Measurements from ENCODE around the gene SAFB. TPM values are rescaled to one million over a fixed set of nuclear protein-coding genes. Genes with fewer than 3 reads are reported as not detected.

Gene SAFB
- total RNA-seq, 1 experiment from 2014 or later: 143 TPM

DNA sequence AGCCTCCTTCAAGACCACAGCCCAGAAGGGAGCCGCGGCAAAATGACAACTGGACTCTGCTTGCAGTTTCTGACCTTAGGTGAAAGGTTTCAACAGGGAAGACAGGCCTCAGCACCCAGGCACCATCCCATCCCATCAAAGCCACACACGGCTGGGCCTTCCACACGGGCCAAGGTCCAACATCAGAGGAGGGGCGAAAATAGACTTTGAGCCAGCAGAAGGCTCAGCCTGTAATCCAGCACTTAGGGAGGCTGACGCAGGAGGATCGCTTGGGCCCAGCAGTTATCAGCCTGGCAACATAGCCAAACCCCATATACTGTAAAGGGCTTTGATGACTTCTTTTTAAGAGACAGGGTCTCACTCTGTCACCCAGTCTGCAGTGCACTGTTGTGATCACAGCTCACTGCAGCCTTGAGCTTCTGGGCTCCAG is 28.3 kb upstream of the SAFB start (continued):
- TF ChIP-seq, protein P1, sequence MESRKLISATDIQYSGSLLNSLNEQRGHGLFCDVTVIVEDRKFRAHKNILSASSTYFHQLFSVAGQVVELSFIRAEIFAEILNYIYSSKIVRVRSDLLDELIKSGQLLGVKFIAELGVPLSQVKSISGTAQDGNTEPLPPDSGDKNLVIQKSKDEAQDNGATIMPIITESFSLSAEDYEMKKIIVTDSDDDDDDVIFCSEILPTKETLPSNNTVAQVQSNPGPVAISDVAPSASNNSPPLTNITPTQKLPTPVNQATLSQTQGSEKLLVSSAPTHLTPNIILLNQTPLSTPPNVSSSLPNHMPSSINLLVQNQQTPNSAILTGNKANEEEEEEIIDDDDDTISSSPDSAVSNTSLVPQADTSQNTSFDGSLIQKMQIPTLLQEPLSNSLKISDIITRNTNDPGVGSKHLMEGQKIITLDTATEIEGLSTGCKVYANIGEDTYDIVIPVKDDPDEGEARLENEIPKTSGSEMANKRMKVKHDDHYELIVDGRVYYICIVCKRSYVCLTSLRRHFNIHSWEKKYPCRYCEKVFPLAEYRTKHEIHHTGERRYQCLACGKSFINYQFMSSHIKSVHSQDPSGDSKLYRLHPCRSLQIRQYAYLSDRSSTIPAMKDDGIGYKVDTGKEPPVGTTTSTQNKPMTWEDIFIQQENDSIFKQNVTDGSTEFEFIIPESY (IDR thresholded peaks at IDR 0.05; ENCODE audit: extremely low read depth, insufficient replicate concordance, low read length): no peak
- no peak for TF ChIP-seq ZNF274 (IDR thresholded peaks at IDR 0.05; ENCODE audit: low read depth, low read length)
- no peak for TF ChIP-seq SIN3A (IDR thresholded peaks at IDR 0.05; ENCODE audit: low read depth)
- no peak for TF ChIP-seq EZH2phosphoT487 (IDR thresholded peaks at IDR 0.05; ENCODE audit: borderline replicate concordance)
- no peak for TF ChIP-seq ELF1 (IDR thresholded peaks at IDR 0.05; ENCODE audit: borderline replicate concordance, low read depth)
- no peak for TF ChIP-seq SRF (IDR thresholded peaks at IDR 0.05; ENCODE audit: low read depth)
- TF ChIP-seq EGR1 (IDR thresholded peaks at IDR 0.05; ENCODE audit: low read depth): no peak

DNA sequence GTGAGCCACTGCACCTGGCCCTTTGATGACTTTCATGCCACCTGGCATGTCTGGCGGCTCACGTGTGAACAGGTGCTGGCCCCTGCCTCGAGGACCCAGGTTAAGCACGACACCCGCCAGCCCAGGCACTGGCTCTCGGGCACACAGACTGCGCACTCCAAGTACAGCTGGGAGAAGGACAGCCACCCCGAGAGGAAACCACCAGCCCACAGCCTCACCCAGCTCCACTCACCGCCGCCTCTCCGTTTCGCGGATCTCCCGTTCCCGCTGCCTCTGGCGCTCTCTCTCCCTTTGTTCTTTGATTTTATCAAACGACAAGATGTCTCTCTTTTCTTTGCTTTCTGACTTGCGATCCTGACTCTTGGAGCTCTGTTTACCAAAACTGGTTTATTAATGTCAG is 27.8 kb upstream of the SAFB start:
- POLR2A ChIA-PET: no interaction called here
- no peaks in the 10 kb centered on the region for H3K9me2 ChIP-seq (ENCODE audit: insufficient read depth)
- H3K27ac ChIP-seq (ENCODE audit: low read depth, low read length): no peak overlapping the region
- DNase-seq (ENCODE audit: low read depth, low spot score): no peak
- no peak overlapping the region for H2AFZ ChIP-seq (ENCODE audit: low read depth, low read length, poor library complexity, severe bottlenecking)
- intact Hi-C loops (cut with micrococcal nuclease): no loop called here
- H3K36me3 ChIP-seq (ENCODE audit: control insufficient read depth in 1 of 2, insufficient read depth in 2 of 2, low read length in 2 of 2): peaks cover 74 to 77% of the 10 kb centered on the region in 2 experiments; a peak in 3 of 4 replicates
- peaks cover 42% of the 10 kb centered on the region; the same call in 1 of the 2 replicates for H3K79me2 ChIP-seq (ENCODE audit: insufficient read depth, low read length)
- CTCF ChIA-PET: no interaction called here
- no TSS peak for BruUV-seq (replicated peaks)
- no peaks in the 10 kb centered on the region for H3K9me3 ChIP-seq (ENCODE audit: control insufficient read depth in 1 of 2, insufficient read depth in 1 of 2, low read depth in 1 of 2, low read length in 2 of 2)
- no peak overlapping the region for H3K4me2 ChIP-seq (ENCODE audit: low read length)
- no peaks in the 10 kb centered on the region for H3K27me3 ChIP-seq (ENCODE audit: insufficient read depth, low read length)
- RAD21 ChIA-PET (ENCODE audit: low non-redundant PET in 1 of 2, low total read pairs in 2 of 2, uncharacterized antibody in 2 of 2, unreplicated experiment in 2 of 2): no interaction called here
- H4K20me1 ChIP-seq (ENCODE audit: insufficient read depth): no peaks in the 10 kb centered on the region
- H3K4me1 ChIP-seq (ENCODE audit: control insufficient read depth in 1 of 2, insufficient read depth in 2 of 2, low read length in 2 of 2): no peaks in the 10 kb centered on the region
- H3K9ac ChIP-seq (ENCODE audit: low read length): no peak overlapping the region
- H3K4me3 ChIP-seq (replicated peaks in 1 of 2; ENCODE audit: low read depth in 1 of 2, low read length in 2 of 2): no peak overlapping the region
- ATAC-seq: no peak
- TF ChIP-seq RAD21 (IDR thresholded peaks at IDR 0.05; ENCODE audit: low read depth): no peak
- TF ChIP-seq FOSL1 (IDR thresholded peaks at IDR 0.05; ENCODE audit: low read depth): no peak
- TF ChIP-seq YY1 (IDR thresholded peaks at IDR 0.05; ENCODE audit: extremely low read depth, insufficient replicate concordance, low read depth, low read length): no peak
- TF ChIP-seq JUND (IDR thresholded peaks at IDR 0.05): no peak
- TF ChIP-seq POLR2A (IDR thresholded peaks at IDR 0.05; ENCODE audit: borderline replicate concordance, extremely low read depth, insufficient read depth, insufficient read length): no peak
- no peak for TF ChIP-seq EZH2phosphoT487 (IDR thresholded peaks at IDR 0.05; ENCODE audit: borderline replicate concordance)
- TF ChIP-seq, protein P2, sequence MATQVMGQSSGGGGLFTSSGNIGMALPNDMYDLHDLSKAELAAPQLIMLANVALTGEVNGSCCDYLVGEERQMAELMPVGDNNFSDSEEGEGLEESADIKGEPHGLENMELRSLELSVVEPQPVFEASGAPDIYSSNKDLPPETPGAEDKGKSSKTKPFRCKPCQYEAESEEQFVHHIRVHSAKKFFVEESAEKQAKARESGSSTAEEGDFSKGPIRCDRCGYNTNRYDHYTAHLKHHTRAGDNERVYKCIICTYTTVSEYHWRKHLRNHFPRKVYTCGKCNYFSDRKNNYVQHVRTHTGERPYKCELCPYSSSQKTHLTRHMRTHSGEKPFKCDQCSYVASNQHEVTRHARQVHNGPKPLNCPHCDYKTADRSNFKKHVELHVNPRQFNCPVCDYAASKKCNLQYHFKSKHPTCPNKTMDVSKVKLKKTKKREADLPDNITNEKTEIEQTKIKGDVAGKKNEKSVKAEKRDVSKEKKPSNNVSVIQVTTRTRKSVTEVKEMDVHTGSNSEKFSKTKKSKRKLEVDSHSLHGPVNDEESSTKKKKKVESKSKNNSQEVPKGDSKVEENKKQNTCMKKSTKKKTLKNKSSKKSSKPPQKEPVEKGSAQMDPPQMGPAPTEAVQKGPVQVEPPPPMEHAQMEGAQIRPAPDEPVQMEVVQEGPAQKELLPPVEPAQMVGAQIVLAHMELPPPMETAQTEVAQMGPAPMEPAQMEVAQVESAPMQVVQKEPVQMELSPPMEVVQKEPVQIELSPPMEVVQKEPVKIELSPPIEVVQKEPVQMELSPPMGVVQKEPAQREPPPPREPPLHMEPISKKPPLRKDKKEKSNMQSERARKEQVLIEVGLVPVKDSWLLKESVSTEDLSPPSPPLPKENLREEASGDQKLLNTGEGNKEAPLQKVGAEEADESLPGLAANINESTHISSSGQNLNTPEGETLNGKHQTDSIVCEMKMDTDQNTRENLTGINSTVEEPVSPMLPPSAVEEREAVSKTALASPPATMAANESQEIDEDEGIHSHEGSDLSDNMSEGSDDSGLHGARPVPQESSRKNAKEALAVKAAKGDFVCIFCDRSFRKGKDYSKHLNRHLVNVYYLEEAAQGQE (IDR thresholded peaks at IDR 0.05; ENCODE audit: low read depth): no peak
- no peak for TF ChIP-seq TCF7L2 (IDR thresholded peaks at IDR 0.05; ENCODE audit: borderline replicate concordance, extremely low read depth, insufficient read depth, insufficient read length)
- TF ChIP-seq, protein P3, sequence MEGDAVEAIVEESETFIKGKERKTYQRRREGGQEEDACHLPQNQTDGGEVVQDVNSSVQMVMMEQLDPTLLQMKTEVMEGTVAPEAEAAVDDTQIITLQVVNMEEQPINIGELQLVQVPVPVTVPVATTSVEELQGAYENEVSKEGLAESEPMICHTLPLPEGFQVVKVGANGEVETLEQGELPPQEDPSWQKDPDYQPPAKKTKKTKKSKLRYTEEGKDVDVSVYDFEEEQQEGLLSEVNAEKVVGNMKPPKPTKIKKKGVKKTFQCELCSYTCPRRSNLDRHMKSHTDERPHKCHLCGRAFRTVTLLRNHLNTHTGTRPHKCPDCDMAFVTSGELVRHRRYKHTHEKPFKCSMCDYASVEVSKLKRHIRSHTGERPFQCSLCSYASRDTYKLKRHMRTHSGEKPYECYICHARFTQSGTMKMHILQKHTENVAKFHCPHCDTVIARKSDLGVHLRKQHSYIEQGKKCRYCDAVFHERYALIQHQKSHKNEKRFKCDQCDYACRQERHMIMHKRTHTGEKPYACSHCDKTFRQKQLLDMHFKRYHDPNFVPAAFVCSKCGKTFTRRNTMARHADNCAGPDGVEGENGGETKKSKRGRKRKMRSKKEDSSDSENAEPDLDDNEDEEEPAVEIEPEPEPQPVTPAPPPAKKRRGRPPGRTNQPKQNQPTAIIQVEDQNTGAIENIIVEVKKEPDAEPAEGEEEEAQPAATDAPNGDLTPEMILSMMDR (IDR thresholded peaks at IDR 0.05 in 2 of 3, conservative IDR thresholded peaks at IDR 0.05 in 1 of 3; ENCODE audit: borderline replicate concordance in 1 of 3, insufficient read depth in 1 of 3, low read depth in 2 of 3, low read length in 2 of 3): no peak
- no peak for TF ChIP-seq CEBPB (IDR thresholded peaks at IDR 0.05; ENCODE audit: low read depth)
- TF ChIP-seq EGR1 (IDR thresholded peaks at IDR 0.05; ENCODE audit: low read depth): no peak
- no peak for TF ChIP-seq SP1 (IDR thresholded peaks at IDR 0.05; ENCODE audit: low read depth)
- TF ChIP-seq, protein P4, sequence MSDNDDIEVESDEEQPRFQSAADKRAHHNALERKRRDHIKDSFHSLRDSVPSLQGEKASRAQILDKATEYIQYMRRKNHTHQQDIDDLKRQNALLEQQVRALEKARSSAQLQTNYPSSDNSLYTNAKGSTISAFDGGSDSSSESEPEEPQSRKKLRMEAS (IDR thresholded peaks at IDR 0.05): no peak
- TF ChIP-seq ZFX (IDR thresholded peaks at IDR 0.05): no peak
